Endothelial cell of umbilical vein (primary cell): ENCODE results near the gene TCF21.

Source experiments
- EZH2 ChIP-seq: IDR thresholded peaks from 2 replicates; pipeline ENCODE4 v1.6.1; 2012; ENCODE audit warnings: borderline replicate concordance, low read depth, mild to moderate bottlenecking, moderate library complexity, low read length, inconsistent platforms; ENCODE audit not compliant: severe bottlenecking
- TF ChIP-seq, protein P1 (sequence below), 2 donors: IDR thresholded peaks; 1 replicate in 1 of 2; 2 replicates in 1 of 2; pipeline ENCODE4 v1.5.1; 2011; ENCODE audit warnings: low read length in 2 of 2, mild to moderate bottlenecking in 2 of 2, moderate library complexity in 2 of 2, control low read depth in 1 of 2, inconsistent platforms in 1 of 2, low read depth in 1 of 2; ENCODE audit not compliant: insufficient read depth in 1 of 2; ENCODE audit errors: extremely low read depth in 1 of 2

DNA sequence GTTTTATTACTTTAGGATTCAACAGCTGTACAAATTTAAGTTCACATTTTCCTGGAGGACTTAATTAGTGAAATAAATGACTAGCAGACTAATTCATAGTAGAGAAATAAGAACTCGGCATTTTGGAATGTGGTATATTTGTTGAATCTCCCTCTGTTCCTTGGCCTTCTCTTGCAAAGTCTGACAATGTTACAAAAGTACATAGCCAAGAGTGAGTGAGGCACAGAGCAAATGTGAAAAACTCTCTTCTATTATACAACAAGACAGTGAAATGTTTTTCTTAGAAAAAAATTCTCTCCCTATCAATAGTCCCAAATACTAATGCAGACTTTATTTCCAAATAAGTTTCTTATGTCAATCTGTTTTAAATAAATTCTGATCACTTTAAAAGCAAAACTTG, 44.2 kb upstream of the TCF21 start:
- TF ChIP-seq, protein P1, sequence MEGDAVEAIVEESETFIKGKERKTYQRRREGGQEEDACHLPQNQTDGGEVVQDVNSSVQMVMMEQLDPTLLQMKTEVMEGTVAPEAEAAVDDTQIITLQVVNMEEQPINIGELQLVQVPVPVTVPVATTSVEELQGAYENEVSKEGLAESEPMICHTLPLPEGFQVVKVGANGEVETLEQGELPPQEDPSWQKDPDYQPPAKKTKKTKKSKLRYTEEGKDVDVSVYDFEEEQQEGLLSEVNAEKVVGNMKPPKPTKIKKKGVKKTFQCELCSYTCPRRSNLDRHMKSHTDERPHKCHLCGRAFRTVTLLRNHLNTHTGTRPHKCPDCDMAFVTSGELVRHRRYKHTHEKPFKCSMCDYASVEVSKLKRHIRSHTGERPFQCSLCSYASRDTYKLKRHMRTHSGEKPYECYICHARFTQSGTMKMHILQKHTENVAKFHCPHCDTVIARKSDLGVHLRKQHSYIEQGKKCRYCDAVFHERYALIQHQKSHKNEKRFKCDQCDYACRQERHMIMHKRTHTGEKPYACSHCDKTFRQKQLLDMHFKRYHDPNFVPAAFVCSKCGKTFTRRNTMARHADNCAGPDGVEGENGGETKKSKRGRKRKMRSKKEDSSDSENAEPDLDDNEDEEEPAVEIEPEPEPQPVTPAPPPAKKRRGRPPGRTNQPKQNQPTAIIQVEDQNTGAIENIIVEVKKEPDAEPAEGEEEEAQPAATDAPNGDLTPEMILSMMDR (IDR thresholded peaks at IDR 0.05; ENCODE audit: extremely low read depth in 1 of 2, insufficient read depth in 1 of 2, low read depth in 1 of 2, low read length in 2 of 2), result no peak
- TF ChIP-seq EZH2, result no peak
